ENCODE data around the gene ATP2C2.

ATP2C2 gene

DNA sequence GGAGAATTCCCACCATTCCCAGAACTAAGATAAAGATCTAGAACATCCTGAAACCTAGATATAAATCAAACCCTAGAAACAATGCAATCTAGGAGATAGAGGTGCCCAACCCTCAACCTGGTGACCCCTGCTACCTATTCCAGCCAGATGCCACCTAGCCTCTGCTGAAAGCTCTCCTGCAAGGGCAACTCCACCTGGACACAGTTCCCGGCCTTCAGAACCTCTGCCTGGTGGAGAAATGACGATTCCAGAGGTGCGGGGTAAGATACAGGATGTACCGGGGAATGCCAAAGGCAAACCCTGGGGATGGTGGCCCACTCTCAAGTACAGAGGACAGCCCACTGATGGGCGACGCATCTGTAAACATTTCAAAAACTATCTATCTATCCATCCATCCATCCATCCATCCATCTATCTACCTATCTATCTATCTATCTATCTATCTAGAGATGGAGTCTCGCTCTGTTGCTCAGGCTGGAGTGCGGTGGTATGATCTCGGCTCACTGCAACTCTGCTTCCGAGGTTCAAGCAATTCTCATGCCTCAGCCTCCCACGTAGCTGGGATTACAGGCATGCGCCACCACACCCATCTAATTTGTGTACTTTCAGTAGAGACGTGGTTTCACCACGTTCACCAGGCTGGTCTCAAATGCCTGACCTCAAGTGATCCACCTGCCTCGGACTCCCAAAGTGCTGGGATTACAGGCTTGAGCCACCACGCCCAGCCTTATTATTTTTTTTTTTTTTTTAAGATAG lies 117.1 kb downstream of the ATP2C2 start:
- Histone ChIP-seq H3K9ac (ENCODE audit: low read length in 2 of 2) (no peak overlapping the region), H3K36me3 (ENCODE audit: control insufficient read depth in 2 of 2, insufficient read depth in 2 of 2, low read length in 2 of 2) (peaks cover 16 to 44% of the 10 kb centered on the region in 2 donors), H3K27ac (ENCODE audit: low read length) (no peak overlapping the region), H3K9me3 (ENCODE audit: control insufficient read depth in 2 of 2, low read length in 2 of 2) (no peaks in the 10 kb centered on the region), H3K4me1 (ENCODE audit: control insufficient read depth, insufficient read depth, low read length) (peaks cover 4% of the 10 kb centered on the region), H3K27me3 (ENCODE audit: control insufficient read depth in 1 of 2, insufficient read depth in 2 of 2, low read length in 2 of 2) (no peaks in the 10 kb centered on the region), H3K4me3 (ENCODE audit: low read length in 2 of 2) (no peak overlapping the region)

DNA sequence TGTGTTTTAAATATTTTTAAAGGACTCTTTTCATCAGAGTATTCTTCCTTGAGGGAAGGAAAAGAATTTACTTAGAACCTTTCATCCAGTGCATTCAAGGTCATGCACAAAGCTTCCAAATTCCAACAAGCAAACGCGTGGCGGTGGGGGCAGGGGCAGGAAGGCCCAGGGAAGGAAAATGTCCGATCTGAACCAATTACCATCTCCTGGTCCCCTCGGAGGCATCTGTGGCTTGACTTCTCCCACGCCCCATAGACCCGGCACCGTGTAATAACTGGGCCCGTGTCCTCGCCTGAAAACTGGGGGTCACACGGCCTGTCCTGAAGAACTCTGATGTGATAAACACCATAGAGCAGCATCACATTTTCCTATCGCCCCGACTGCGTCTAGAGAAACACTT lies 117.8 kb downstream of the ATP2C2 start:
- Histone ChIP-seq H3K9me3 (ENCODE audit: control insufficient read depth in 2 of 2, low read length in 2 of 2) (no peaks in the 10 kb centered on the region), H3K4me1 (ENCODE audit: control insufficient read depth, insufficient read depth, low read length) (peaks cover 4% of the 10 kb centered on the region), H3K4me3 (ENCODE audit: low read length in 2 of 2) (no peak overlapping the region), H3K27ac (ENCODE audit: low read length) (no peak overlapping the region), H3K9ac (ENCODE audit: low read length in 2 of 2) (no peak overlapping the region), H3K36me3 (ENCODE audit: control insufficient read depth in 2 of 2, insufficient read depth in 2 of 2, low read length in 2 of 2) (peaks cover 13 to 42% of the 10 kb centered on the region in 2 donors), H3K27me3 (ENCODE audit: control insufficient read depth in 1 of 2, insufficient read depth in 2 of 2, low read length in 2 of 2) (no peaks in the 10 kb centered on the region)

DNA sequence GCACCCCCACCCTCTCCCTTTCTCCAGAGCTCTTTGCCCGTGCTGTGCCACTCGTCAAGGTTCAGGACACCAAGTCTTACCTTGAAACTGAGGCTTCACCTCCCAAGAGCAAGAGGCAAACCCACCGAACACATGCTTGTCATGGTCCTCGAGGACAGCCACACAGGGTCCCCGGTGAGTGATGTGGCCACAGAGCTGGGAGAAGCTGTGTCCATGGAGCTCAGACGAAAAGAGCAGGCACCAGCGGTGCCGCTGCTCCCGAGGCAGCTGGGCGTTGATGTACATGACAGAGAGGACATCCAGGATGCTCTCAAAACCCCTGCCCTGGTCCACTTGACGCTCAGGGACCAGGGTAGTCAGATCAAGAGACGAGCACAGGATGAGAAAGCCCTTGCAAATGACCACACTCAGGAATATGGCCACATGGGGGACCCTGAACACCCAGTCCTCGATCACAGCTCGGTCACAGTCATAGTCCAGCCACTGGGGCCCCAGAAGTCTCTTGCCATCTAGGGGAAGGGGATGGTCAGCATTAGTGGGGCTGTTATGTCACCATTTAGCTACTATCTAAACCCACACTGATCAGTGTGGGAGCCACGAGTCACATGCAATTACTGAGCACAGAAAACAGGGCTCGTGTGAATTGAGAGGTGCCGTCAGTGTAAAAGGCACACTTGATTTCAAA lies 118.4 kb downstream of the ATP2C2 start:
- H3K27ac ChIP-seq (ENCODE audit: low read length): no peak overlapping the region
- H3K9ac ChIP-seq (ENCODE audit: low read length in 2 of 2): no peak overlapping the region
- no peak overlapping the region for H3K4me3 ChIP-seq (ENCODE audit: low read length in 2 of 2)
- H3K27me3 ChIP-seq (ENCODE audit: control insufficient read depth in 1 of 2, insufficient read depth in 2 of 2, low read length in 2 of 2): no peaks in the 10 kb centered on the region
- peaks cover 4% of the 10 kb centered on the region for H3K4me1 ChIP-seq (ENCODE audit: control insufficient read depth, insufficient read depth, low read length)
- H3K9me3 ChIP-seq (ENCODE audit: control insufficient read depth in 2 of 2, low read length in 2 of 2): no peaks in the 10 kb centered on the region
- H3K36me3 ChIP-seq (ENCODE audit: control insufficient read depth in 2 of 2, insufficient read depth in 2 of 2, low read length in 2 of 2): peaks cover 13 to 40% of the 10 kb centered on the region in 2 donors

DNA sequence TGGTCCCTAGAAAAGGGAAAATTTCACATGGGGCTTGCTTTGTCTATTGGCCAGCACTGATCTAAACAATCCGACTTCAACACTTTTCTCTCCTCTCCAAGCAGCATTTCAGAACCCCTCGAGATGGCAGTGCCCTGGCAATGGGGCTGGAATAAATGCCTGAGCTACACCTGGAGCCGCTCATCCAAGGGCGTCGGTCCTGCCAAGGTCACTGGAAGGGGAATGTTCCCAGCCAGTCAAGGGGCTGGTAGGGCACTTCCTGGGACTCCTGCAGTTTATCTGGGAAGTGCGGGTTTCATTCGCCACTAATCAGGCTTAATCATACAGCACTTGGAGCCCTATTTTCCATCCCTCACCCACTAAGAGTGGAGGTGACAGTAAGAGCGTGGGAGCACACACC lies 119.0 kb downstream of the ATP2C2 start:
- Histone ChIP-seq H3K4me3 (ENCODE audit: low read length in 2 of 2) (no peak overlapping the region), H3K4me1 (ENCODE audit: control insufficient read depth, insufficient read depth, low read length) (peaks cover 4% of the 10 kb centered on the region), H3K9me3 (ENCODE audit: control insufficient read depth in 2 of 2, low read length in 2 of 2) (no peaks in the 10 kb centered on the region), H3K36me3 (ENCODE audit: control insufficient read depth in 2 of 2, insufficient read depth in 2 of 2, low read length in 2 of 2) (peaks cover 13 to 35% of the 10 kb centered on the region in 2 donors), H3K27me3 (ENCODE audit: control insufficient read depth in 1 of 2, insufficient read depth in 2 of 2, low read length in 2 of 2) (no peaks in the 10 kb centered on the region), H3K9ac (ENCODE audit: low read length in 2 of 2) (no peak overlapping the region), H3K27ac (ENCODE audit: low read length) (no peak overlapping the region)

DNA sequence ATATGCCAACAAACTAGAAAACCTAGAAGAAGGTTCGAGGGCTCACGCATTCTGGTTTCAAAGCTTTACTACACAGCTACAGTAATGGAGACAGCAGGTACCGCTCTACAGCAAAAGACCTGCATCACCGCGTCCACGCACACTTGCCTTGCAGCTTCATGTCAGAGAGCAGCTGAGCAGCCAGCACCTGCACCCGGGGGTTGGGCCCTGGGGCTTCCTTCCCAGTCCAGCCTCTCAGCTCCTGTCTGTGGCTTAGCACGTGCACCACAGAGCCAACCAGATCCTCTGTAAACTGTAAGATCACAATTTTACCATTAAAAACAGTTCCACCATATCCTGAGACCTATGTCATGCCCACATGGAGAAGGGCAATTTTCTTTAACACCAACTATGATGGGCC lies 120.8 kb downstream of the ATP2C2 start:
- H3K27ac ChIP-seq (ENCODE audit: low read length): no peak overlapping the region
- H3K9ac ChIP-seq (ENCODE audit: low read length in 2 of 2): no peak overlapping the region
- H3K27me3 ChIP-seq (ENCODE audit: control insufficient read depth in 1 of 2, insufficient read depth in 2 of 2, low read length in 2 of 2): no peaks in the 10 kb centered on the region
- peaks cover 13 to 30% of the 10 kb centered on the region in 2 donors for H3K36me3 ChIP-seq (ENCODE audit: control insufficient read depth in 2 of 2, insufficient read depth in 2 of 2, low read length in 2 of 2)
- H3K4me1 ChIP-seq (ENCODE audit: control insufficient read depth, insufficient read depth, low read length): no peaks in the 10 kb centered on the region
- H3K9me3 ChIP-seq (ENCODE audit: control insufficient read depth in 2 of 2, low read length in 2 of 2): no peaks in the 10 kb centered on the region
- H3K4me3 ChIP-seq (ENCODE audit: low read length in 2 of 2): no peak overlapping the region

DNA sequence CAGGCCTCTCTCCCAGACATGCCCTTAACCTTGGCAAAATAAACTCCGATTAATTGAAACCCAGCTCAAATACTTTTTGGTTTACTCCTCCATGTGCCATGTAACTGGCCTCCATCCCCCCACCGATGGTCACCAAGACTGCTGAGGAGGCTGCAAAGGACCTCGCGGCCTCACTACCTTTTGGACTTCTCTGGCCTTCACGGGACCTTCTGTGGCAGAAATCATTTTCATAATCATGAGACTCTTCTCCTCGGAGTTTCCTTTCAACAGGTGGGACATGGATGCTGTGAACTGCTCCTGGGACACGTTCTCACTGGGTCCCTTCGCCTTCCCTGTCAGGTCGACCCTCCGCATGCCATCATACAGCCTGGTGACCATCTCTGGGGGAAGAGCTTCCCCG lies 127.2 kb downstream of the ATP2C2 start:
- H3K36me3 ChIP-seq (ENCODE audit: control insufficient read depth in 2 of 2, insufficient read depth in 2 of 2, low read length in 2 of 2): peaks cover 17 to 36% of the 10 kb centered on the region in 2 donors
- no peak overlapping the region for H3K4me3 ChIP-seq (ENCODE audit: low read length in 2 of 2)
- no peaks in the 10 kb centered on the region for H3K4me1 ChIP-seq (ENCODE audit: control insufficient read depth, insufficient read depth, low read length)
- no peaks in the 10 kb centered on the region for H3K27me3 ChIP-seq (ENCODE audit: control insufficient read depth in 1 of 2, insufficient read depth in 2 of 2, low read length in 2 of 2)
- H3K27ac ChIP-seq (ENCODE audit: low read length): no peak overlapping the region
- H3K9ac ChIP-seq (ENCODE audit: low read length in 2 of 2): no peak overlapping the region
- no peaks in the 10 kb centered on the region for H3K9me3 ChIP-seq (ENCODE audit: control insufficient read depth in 2 of 2, low read length in 2 of 2)

DNA sequence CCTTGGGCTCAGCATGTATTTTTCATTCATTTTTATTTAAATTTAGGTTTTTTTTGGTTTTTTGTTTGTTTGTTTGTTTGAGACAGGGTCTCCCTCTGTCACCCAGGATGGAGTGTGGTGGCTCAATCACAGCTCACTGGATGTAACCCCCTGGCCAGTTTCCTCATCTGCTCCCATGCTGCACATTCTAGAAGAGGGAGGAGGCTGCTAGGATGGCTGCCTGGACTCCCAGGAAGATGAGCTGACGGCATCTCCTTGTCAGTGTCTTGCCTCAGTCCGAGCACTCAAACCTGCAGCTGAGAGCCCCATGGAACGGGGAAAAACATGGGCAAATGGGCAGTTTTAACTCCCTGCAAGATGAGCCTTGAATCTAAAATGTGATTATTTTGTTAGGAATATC lies 128.7 kb downstream of the ATP2C2 start:
- Histone ChIP-seq H3K4me1 (ENCODE audit: control insufficient read depth, insufficient read depth, low read length) (no peaks in the 10 kb centered on the region), H3K36me3 (ENCODE audit: control insufficient read depth in 2 of 2, insufficient read depth in 2 of 2, low read length in 2 of 2) (peaks cover 17 to 38% of the 10 kb centered on the region in 2 donors), H3K4me3 (ENCODE audit: low read length in 2 of 2) (no peak overlapping the region), H3K9me3 (ENCODE audit: control insufficient read depth in 2 of 2, low read length in 2 of 2) (no peaks in the 10 kb centered on the region), H3K9ac (ENCODE audit: low read length in 2 of 2) (no peak overlapping the region), H3K27me3 (ENCODE audit: control insufficient read depth in 1 of 2, insufficient read depth in 2 of 2, low read length in 2 of 2) (no peaks in the 10 kb centered on the region), H3K27ac (ENCODE audit: low read length) (no peak overlapping the region)

DNA sequence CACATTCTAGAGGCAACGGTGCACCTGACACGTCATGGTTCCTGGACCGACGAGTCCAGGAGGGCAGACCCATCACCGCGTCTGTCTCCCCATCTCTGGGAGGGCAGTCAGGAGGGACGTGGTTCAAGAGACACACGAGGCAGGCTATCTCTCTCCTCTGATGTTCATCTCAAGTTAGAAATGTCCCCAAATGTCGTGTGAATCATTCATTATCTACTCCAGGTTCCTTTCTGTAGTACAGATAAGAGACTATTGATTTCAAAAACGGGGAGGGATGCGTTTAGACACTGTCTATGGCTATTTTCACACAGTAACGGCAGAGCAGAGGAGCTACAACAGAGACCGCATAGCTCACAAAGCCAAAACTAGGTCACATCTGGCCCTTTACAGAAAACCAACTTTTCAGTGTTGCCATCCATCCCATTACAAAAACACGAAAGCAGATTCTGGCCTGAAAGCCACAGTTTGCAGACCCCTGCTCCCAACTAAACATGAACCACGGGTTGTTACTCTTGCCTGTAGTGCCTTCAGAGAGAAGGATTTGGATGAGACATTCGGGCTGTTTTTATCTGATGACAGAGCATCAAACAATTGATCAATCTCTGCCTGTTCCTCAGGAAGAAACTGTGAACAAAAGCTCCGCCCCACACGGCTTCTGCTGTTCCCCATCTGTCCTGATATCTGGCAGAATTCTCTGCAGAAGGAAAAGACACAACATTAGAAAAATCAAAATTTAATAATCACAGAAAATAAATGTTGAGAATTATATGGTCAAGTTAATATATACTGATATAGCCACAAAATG lies 129.3 kb downstream of the ATP2C2 start:
- Histone ChIP-seq H3K27ac (ENCODE audit: low read length) (no peak overlapping the region), H3K4me3 (ENCODE audit: low read length in 2 of 2) (no peak overlapping the region), H3K9ac (ENCODE audit: low read length in 2 of 2) (no peak overlapping the region), H3K27me3 (ENCODE audit: control insufficient read depth in 1 of 2, insufficient read depth in 2 of 2, low read length in 2 of 2) (no peaks in the 10 kb centered on the region), H3K36me3 (ENCODE audit: control insufficient read depth in 2 of 2, insufficient read depth in 2 of 2, low read length in 2 of 2) (peaks cover 17 to 40% of the 10 kb centered on the region in 2 donors), H3K9me3 (ENCODE audit: control insufficient read depth in 2 of 2, low read length in 2 of 2) (no peaks in the 10 kb centered on the region), H3K4me1 (ENCODE audit: control insufficient read depth, insufficient read depth, low read length) (no peaks in the 10 kb centered on the region)

DNA sequence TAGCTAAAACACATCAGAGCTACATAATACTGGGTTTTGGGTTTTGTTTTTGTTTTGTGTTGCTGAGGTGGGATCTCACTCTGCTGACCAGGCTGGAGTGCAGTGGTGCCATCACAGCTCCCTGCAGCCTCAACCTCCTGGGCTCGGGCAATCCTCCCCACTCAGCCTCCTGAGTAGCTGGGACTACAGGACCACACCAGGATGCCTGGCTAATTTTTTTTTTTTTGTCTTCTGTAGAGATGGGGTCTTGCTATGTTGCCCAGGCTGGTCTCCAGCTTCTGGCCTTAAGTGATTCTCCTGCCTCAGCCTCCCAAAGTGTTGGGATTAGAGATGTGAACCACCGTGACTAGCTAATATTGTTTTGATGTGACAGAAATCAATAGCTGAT lies 129.9 kb downstream of the ATP2C2 start:
- H3K9ac ChIP-seq (ENCODE audit: low read length in 2 of 2): no peak overlapping the region
- H3K27ac ChIP-seq (ENCODE audit: low read length): no peak overlapping the region
- H3K27me3 ChIP-seq (ENCODE audit: control insufficient read depth in 1 of 2, insufficient read depth in 2 of 2, low read length in 2 of 2): no peaks in the 10 kb centered on the region
- no peaks in the 10 kb centered on the region for H3K4me1 ChIP-seq (ENCODE audit: control insufficient read depth, insufficient read depth, low read length)
- no peak overlapping the region for H3K4me3 ChIP-seq (ENCODE audit: low read length in 2 of 2)
- H3K9me3 ChIP-seq (ENCODE audit: control insufficient read depth in 2 of 2, low read length in 2 of 2): no peaks in the 10 kb centered on the region
- peaks cover 17 to 37% of the 10 kb centered on the region in 2 donors for H3K36me3 ChIP-seq (ENCODE audit: control insufficient read depth in 2 of 2, insufficient read depth in 2 of 2, low read length in 2 of 2)

DNA sequence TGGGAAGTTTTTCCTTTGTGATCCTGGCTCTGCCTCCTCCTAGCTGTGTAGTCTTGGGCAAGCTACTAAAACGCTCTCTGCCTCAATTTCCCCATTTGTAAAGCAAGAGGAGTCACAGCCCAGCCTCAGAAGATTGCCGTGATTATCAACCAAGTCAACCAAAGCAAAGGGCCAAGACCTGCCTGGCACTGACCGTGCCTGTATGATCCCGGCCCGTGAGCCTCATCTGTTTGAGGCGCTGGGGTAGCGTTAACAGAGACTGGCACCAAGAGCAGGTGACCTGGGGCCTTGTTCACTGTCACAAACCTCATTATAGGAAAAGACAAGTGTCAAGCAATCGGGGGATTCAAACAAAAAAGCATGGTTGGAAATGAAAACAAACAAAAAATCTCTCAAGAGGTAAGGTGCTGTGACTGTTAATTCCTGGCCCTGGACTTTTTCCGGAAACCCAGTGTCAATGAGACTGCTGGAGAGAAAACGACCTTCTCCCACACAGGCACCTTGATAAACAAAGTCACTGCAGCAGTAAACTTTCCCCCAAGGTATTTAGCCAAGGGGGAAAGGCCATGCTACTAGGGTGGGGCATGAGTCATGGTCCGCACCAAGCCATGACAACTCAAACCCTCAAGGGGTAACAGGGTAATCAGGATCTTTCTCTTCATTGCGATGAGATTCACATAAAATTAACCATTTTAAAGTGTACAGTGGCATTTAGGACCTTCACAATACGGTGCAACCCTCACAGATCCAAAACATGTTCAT lies 130.7 kb downstream of the ATP2C2 start:
- Histone ChIP-seq H3K27me3 (ENCODE audit: control insufficient read depth in 1 of 2, insufficient read depth in 2 of 2, low read length in 2 of 2) (no peaks in the 10 kb centered on the region), H3K9ac (ENCODE audit: low read length in 2 of 2) (no peak overlapping the region), H3K4me1 (ENCODE audit: control insufficient read depth, insufficient read depth, low read length) (peaks cover 6% of the 10 kb centered on the region), H3K4me3 (ENCODE audit: low read length in 2 of 2) (no peak overlapping the region), H3K9me3 (ENCODE audit: control insufficient read depth in 2 of 2, low read length in 2 of 2) (no peaks in the 10 kb centered on the region), H3K36me3 (ENCODE audit: control insufficient read depth in 2 of 2, insufficient read depth in 2 of 2, low read length in 2 of 2) (peaks cover 17 to 34% of the 10 kb centered on the region in 2 donors), H3K27ac (ENCODE audit: low read length) (no peak overlapping the region)
